ENCODE results near the gene MS4A1.
"Not testable (repeated sequence)": the region's sequence is repeated elsewhere in the genome, so short reads cannot be mapped to it uniquely, and the experiment has no call there.

MS4A1 gene

GRCh38 chr11:60504219-60504905 is 48.7 kb downstream of the MS4A1 start:
- Histone ChIP-seq H3K36me3 (ENCODE audit: control insufficient read depth, low read depth, low read length) (no peaks in the 10 kb centered on the region), H3K4me3 (ENCODE audit: low read length) (no peak overlapping the region), H3K9ac (ENCODE audit: low read length) (no peak overlapping the region), H3K9me3 (ENCODE audit: control insufficient read depth, low read depth, low read length) (no peaks in the 10 kb centered on the region), H3K4me1 (ENCODE audit: control insufficient read depth, low read depth, low read length) (peaks cover 14% of the 10 kb centered on the region), H3K27ac (ENCODE audit: low read length) (no peak overlapping the region), H3K27me3 (ENCODE audit: control insufficient read depth, insufficient read depth, low read length) (no peaks in the 10 kb centered on the region)

GRCh38 chr11:60509609-60510008 is 54.0 kb downstream of the MS4A1 start:
- not testable (repeated sequence) for H3K36me3 ChIP-seq (ENCODE audit: control insufficient read depth, low read depth, low read length); H3K27ac ChIP-seq (ENCODE audit: low read length); H3K9me3 ChIP-seq (ENCODE audit: control insufficient read depth, low read depth, low read length); H3K4me1 ChIP-seq (ENCODE audit: control insufficient read depth, low read depth, low read length); H3K4me3 ChIP-seq (ENCODE audit: low read length); H3K9ac ChIP-seq (ENCODE audit: low read length); H3K27me3 ChIP-seq (ENCODE audit: control insufficient read depth, insufficient read depth, low read length)

GRCh38 chr11:60510209-60510608 is 54.6 kb downstream of the MS4A1 start:
- not testable (repeated sequence) for H3K36me3 ChIP-seq (ENCODE audit: control insufficient read depth, low read depth, low read length); H3K9me3 ChIP-seq (ENCODE audit: control insufficient read depth, low read depth, low read length); H3K4me1 ChIP-seq (ENCODE audit: control insufficient read depth, low read depth, low read length); H3K4me3 ChIP-seq (ENCODE audit: low read length); H3K27ac ChIP-seq (ENCODE audit: low read length); H3K27me3 ChIP-seq (ENCODE audit: control insufficient read depth, insufficient read depth, low read length); H3K9ac ChIP-seq (ENCODE audit: low read length)

GRCh38 chr11:60511393-60511792 is 55.7 kb downstream of the MS4A1 start:
- no peaks in the 10 kb centered on the region for H3K9me3 ChIP-seq (ENCODE audit: control insufficient read depth, low read depth, low read length)
- H3K9ac ChIP-seq (ENCODE audit: low read length): no peak overlapping the region
- no peak overlapping the region for H3K4me3 ChIP-seq (ENCODE audit: low read length)
- H3K27ac ChIP-seq (ENCODE audit: low read length): no peak overlapping the region
- H3K36me3 ChIP-seq (ENCODE audit: control insufficient read depth, low read depth, low read length): no peaks in the 10 kb centered on the region
- no peaks in the 10 kb centered on the region for H3K27me3 ChIP-seq (ENCODE audit: control insufficient read depth, insufficient read depth, low read length)
- no peaks in the 10 kb centered on the region for H3K4me1 ChIP-seq (ENCODE audit: control insufficient read depth, low read depth, low read length)

- H3K9me3 ChIP-seq (ENCODE audit: control insufficient read depth, low read depth, low read length): no peaks in the 10 kb centered on the region
- no peaks in the 10 kb centered on the region for H3K4me1 ChIP-seq (ENCODE audit: control insufficient read depth, low read depth, low read length)
- H3K9ac ChIP-seq (ENCODE audit: low read length): no peak overlapping the region
- H3K27me3 ChIP-seq (ENCODE audit: control insufficient read depth, insufficient read depth, low read length): no peaks in the 10 kb centered on the region
- H3K36me3 ChIP-seq (ENCODE audit: control insufficient read depth, low read depth, low read length): no peaks in the 10 kb centered on the region
- H3K4me3 ChIP-seq (ENCODE audit: low read length): no peak overlapping the region
- H3K27ac ChIP-seq (ENCODE audit: low read length): no peak overlapping the region
Measured at GRCh38 chr11:60512651-60513225, 57.1 kb downstream of the MS4A1 start.

- Histone ChIP-seq H3K4me1 (ENCODE audit: control insufficient read depth, low read depth, low read length) (no peaks in the 10 kb centered on the region), H3K9ac (ENCODE audit: low read length) (no peak overlapping the region), H3K27me3 (ENCODE audit: control insufficient read depth, insufficient read depth, low read length) (no peaks in the 10 kb centered on the region), H3K36me3 (ENCODE audit: control insufficient read depth, low read depth, low read length) (no peaks in the 10 kb centered on the region), H3K4me3 (ENCODE audit: low read length) (no peak overlapping the region), H3K27ac (ENCODE audit: low read length) (no peak overlapping the region), H3K9me3 (ENCODE audit: control insufficient read depth, low read depth, low read length) (no peaks in the 10 kb centered on the region)
Measured at GRCh38 chr11:60513496-60514460, 58.1 kb downstream of the MS4A1 start.

GRCh38 chr11:60515144-60515855 is 59.7 kb downstream of the MS4A1 start, which contains the start of gene MS4A13:
Gene MS4A13, plus strand, starts transcription at chr11:60515392. Its CDS starts 2,692 bp downstream, at chr11:60518084.
- Histone ChIP-seq H3K4me3 (ENCODE audit: low read length) (no peak within 1 kb of the TSS), H3K9ac (ENCODE audit: low read length) (no peak within 1 kb of the TSS), H3K27ac (ENCODE audit: low read length) (no peak within 1 kb of the TSS), H3K4me1 (ENCODE audit: control insufficient read depth, low read depth, low read length) (no peaks in the 10 kb centered on the region), H3K36me3 (ENCODE audit: control insufficient read depth, low read depth, low read length) (no peaks in the 10 kb centered on the region), H3K9me3 (ENCODE audit: control insufficient read depth, low read depth, low read length) (no peaks in the 10 kb centered on the region), H3K27me3 (ENCODE audit: control insufficient read depth, insufficient read depth, low read length) (no peaks in the 10 kb centered on the region)
